ENCODE data around the gene SAPCD1. TPM values are rescaled to one million over a fixed set of nuclear protein-coding genes. Genes with fewer than 3 reads are reported as not detected.

The SAPCD1 gene
- 10 to 100 TPM in 1 of 2 donors, 1 to 10 TPM in 1; 9.2 to 25.2 TPM for total RNA-seq

DNA sequence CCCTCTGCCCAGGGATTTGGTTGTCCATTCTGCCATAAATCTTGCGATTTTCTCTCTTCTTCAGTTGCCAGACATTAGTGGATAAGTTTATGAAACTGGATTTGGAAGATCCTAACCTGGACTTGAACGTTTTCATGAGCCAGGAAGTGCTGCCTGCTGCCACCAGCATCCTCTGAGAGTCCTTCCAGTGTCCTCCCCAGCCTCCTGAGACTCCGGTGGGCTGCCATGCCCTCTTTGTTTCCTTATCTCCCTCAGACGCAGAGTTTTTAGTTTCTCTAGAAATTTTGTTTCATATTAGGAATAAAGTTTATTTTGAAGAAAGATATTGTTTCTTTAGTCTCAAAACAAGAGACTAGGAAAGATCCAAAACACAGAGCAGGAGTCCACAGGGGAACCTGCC lies at the start of gene SAPCD1:
Gene SAPCD1, plus strand, starts transcription at position 301 of the 400 bp plus-strand sequence. CDS start 399 bp downstream, outside the sequence.
- DNase-seq (ENCODE audit: low spot score) (no peak), ATAC-seq (no peak)
- Mint-ChIP-seq H3K27me3 (no peaks in the 10 kb centered on the region), H3K4me1 (ENCODE audit: low read depth in 2 of 2) (peaks cover 0 to 10% of the 10 kb centered on the region in 2 donors), H3K27ac (no peak within 1 kb of the TSS), H3K9me3 (no peaks in the 10 kb centered on the region), H3K36me3 (peaks cover 4% of the 10 kb centered on the region), H3K4me3 (no peak within 1 kb of the TSS)

DNA sequence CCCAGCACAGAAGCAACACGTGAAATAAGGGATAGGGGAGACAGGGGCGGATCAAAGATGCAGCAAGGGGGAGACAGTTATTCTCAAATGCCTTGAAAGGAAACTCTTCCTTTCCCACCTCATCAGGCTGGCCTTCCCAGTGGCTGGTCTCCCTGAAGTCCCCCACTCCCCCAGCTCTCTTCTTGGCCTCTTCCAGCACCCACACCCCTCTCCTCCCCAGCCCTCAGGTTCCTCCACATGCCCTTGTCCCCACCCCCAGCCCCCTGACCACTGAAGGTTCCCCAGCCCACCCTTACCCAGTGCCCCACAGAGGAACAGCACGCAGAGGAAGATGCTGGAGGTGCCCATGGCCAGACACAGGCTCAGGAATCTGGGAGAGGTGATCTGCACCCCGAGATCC lies 49.0 kb upstream of the SAPCD1 start:
- H3K4me1 Mint-ChIP-seq (ENCODE audit: low read depth in 2 of 2) = peaks cover 12 to 17% of the 10 kb centered on the region in 2 donors
- peaks cover 0 to 2% of the 10 kb centered on the region in 2 donors for H3K27me3 Mint-ChIP-seq
- H3K9me3 Mint-ChIP-seq = no peaks in the 10 kb centered on the region
- ATAC-seq (no peak), DNase-seq (ENCODE audit: low spot score) (no peak)
- H3K27ac Mint-ChIP-seq = peak overlapping the region in 1 of 2 donors; percentile 9
- H3K4me3 Mint-ChIP-seq = no peak overlapping the region
- no peaks in the 10 kb centered on the region for H3K36me3 Mint-ChIP-seq

DNA sequence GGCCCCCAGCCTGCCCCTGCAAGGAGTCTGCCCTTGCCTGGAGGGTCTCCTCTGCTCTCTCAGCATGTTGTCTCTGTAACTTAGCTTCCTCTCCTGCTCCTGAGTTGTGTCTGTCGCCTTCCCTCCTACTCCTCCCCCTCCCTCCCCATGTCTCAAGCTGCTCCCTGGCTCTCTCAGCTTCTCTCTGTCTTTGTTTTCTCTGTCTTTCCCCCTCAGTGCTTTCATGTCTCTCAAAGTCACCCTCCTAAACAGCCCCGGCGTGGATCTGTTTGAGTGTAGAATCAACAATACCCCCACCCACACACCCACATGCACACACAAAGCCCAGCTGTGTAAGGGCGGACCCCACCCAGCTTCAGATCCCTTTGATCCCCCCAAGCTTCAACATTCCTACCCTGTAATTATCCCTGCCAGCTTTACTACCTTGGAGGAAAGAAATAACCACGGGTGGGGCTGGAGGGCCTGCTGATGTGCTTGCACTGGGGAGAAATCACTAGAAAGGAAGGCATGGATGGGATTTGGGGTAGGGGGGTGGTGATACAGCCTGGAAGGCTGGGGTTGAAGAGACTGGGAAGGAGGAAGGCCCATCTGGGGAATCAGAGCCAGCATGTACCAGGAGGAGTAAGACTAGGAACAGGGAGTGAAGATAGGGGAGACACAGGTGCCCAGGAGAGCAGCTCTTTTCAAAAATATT lies 48.3 kb upstream of the SAPCD1 start:
- no peak for ATAC-seq
- no peaks in the 10 kb centered on the region for H3K9me3 Mint-ChIP-seq
- no peak overlapping the region for H3K27ac Mint-ChIP-seq
- no peak for DNase-seq (ENCODE audit: low spot score)
- peaks cover 12 to 17% of the 10 kb centered on the region in 2 donors for H3K4me1 Mint-ChIP-seq (ENCODE audit: low read depth in 2 of 2)
- H3K4me3 Mint-ChIP-seq = no peak overlapping the region
- H3K27me3 Mint-ChIP-seq = peaks cover 0 to 2% of the 10 kb centered on the region in 2 donors
- no peaks in the 10 kb centered on the region for H3K36me3 Mint-ChIP-seq

DNA sequence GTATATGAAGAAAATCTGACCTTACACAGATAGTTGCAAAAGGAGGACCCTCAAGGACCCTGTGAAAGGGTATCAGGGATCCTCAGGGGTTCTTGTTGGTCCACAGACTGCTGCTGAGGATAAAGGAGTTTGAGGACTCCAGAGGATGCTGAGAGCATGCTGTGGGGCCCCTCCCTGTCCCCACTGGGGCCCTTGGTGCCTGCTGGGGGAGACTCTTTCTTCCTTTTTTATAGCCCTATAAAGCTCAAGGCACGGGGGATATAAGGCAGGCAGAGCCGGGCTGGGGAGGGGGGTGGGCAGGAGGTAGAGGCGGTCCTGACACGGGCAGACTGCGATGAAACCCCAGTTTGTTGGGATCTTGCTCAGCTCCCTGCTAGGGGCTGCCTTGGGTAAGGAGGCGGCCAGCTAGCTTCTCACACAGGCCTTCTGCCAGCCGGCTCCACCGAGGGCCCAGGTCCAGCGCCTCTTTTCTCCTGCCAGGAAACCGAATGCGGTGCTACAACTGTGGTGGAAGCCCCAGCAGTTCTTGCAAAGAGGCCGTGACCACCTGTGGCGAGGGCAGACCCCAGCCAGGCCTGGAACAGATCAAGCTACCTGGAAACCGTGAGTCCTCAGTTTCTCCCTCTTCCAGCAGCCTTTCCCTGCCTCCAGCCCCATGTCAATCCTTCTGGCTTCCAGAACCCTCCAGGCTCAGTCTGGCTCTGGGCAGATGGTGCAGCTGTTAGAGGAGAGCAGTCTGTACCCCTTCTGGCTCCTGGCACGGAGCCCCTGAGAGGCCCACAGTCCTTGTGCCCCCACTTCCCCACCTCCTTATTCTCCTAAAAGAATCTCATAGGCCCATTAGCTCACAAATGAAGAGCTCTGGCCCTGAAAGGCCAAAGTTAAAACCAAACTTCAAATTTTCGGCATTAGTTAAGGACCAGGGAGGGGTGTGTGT lies 47.2 kb upstream of the SAPCD1 start, which contains the start of gene LY6G6D:
Gene LY6G6D, plus strand, starts transcription at position 327 of the 937 bp plus-strand sequence. Its CDS starts 8 bp downstream, at position 335.
- Mint-ChIP-seq H3K27ac (no peak within 1 kb of the TSS), H3K36me3 (no peaks in the 10 kb centered on the region), H3K27me3 (peaks cover 0 to 2% of the 10 kb centered on the region in 2 donors), H3K4me1 (ENCODE audit: low read depth in 2 of 2) (peaks cover 12 to 17% of the 10 kb centered on the region in 2 donors), H3K4me3 (no peak within 1 kb of the TSS), H3K9me3 (no peaks in the 10 kb centered on the region)
- DNase-seq (ENCODE audit: low spot score) = no peak
- ATAC-seq = no peak

DNA sequence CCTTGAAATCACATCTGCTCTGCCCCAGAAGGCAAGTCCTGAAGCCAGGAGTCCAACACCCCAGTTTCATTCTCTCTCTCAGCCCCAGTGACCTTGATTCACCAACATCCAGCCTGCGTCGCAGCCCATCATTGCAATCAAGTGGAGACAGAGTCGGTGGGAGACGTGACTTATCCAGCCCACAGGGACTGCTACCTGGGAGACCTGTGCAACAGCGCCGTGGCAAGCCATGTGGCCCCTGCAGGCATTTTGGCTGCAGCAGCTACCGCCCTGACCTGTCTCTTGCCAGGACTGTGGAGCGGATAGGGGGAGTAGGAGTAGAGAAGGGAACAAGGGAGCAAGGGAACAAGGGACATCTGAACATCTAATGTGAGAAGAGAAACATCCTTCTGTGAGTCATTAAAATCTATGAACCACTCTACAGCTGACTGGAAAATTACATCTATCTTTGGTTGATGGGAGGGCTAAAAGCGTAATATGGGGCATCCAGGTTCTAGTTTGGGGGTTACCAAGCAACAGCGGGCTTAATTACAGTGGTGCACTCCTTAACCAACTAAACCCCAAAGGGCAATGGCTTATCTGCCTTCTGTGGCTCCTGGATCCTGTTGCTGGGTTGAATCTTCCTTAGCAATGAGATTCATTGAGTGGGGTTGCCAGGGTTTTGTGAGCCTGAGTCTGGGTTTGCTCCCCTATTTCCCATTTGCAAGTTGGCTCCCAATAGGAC lies 44.8 kb upstream of the SAPCD1 start:
- Mint-ChIP-seq H3K27ac (no peak overlapping the region), H3K9me3 (no peaks in the 10 kb centered on the region), H3K4me1 (ENCODE audit: low read depth in 2 of 2) (no peaks in the 10 kb centered on the region), H3K4me3 (no peak overlapping the region), H3K27me3 (peaks cover 0 to under 1% of the 10 kb centered on the region in 2 donors), H3K36me3 (no peaks in the 10 kb centered on the region)
- DNase-seq (ENCODE audit: low spot score) (no peak), ATAC-seq (no peak)

GRCh38 chr6:31718265-31718664 lies 44.2 kb upstream of the SAPCD1 start:
- no peak for DNase-seq (ENCODE audit: low spot score)
- Mint-ChIP-seq H3K9me3 (no peaks in the 10 kb centered on the region), H3K36me3 (no peaks in the 10 kb centered on the region), H3K27me3 (no peaks in the 10 kb centered on the region), H3K4me3 (no peak overlapping the region), H3K27ac (no peak overlapping the region), H3K4me1 (ENCODE audit: low read depth in 2 of 2) (peaks cover 1 to 2% of the 10 kb centered on the region in 2 donors)
- ATAC-seq = no peak

GRCh38 chr6:31719001-31719400 lies 43.5 kb upstream of the SAPCD1 start:
- ATAC-seq (no peak), DNase-seq (ENCODE audit: low spot score) (no peak)
- Mint-ChIP-seq H3K36me3 (no peaks in the 10 kb centered on the region), H3K4me3 (no peak overlapping the region), H3K27me3 (no peaks in the 10 kb centered on the region), H3K27ac (no peak overlapping the region), H3K4me1 (ENCODE audit: low read depth in 2 of 2) (peaks cover 6 to 10% of the 10 kb centered on the region in 2 donors), H3K9me3 (no peaks in the 10 kb centered on the region)

GRCh38 chr6:31720196-31720770 lies 42.2 kb upstream of the SAPCD1 start:
- Mint-ChIP-seq H3K27ac (peak overlapping the region in 1 of 2 donors; percentile 12), H3K4me3 (no peak overlapping the region), H3K9me3 (no peaks in the 10 kb centered on the region), H3K36me3 (no peaks in the 10 kb centered on the region), H3K27me3 (no peaks in the 10 kb centered on the region), H3K4me1 (ENCODE audit: low read depth in 2 of 2) (peaks cover 11 to 12% of the 10 kb centered on the region in 2 donors)
- ATAC-seq (peak in 1 of 2 donors; percentile 40), DNase-seq (ENCODE audit: low spot score) (no peak)

DNA sequence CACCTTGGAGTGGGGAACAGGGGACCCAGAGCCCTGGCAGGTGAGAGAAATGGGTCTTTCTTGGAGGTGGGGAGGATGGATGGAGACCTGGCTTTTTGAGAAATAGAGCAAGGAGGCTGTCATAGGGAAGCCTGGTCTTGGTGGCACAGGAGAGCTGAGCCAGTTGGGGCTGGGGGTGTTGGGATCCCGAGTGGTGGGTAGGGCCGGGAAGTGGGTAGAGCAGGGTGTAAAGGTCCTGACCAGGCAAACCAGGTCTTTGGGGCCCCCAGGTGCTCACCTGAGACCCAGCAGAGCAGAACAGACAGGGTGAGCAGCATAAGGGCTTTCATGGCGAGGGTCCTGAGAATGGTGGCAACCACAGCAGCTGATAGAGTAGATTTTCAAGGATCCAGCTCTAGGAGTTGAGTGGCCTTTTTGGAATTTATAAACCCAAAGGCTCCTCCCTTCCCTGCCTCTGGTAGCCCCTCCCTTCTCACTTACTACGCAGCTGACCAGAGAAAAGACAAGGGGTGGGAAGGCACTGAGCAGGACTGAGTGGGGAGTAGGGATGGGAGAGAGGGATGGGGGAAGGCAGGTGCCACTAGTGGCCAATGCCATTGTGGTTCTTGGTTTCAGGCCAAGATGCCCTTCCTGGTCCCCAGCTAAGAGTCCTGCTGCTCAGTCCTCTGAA lies 41.0 kb upstream of the SAPCD1 start, which contains the start of gene LY6G6C:
Gene LY6G6C, minus strand, starts transcription at position 396 of the 670 bp plus-strand sequence. Its CDS starts 67 bp downstream, at position 329.
- no peak within 1 kb of the TSS for H3K27ac Mint-ChIP-seq
- DNase-seq (ENCODE audit: low spot score) = no peak
- no peak within 1 kb of the TSS for H3K4me3 Mint-ChIP-seq
- H3K36me3 Mint-ChIP-seq = peaks cover 2% of the 10 kb centered on the region
- no peaks in the 10 kb centered on the region for H3K9me3 Mint-ChIP-seq
- no peak for ATAC-seq
- H3K27me3 Mint-ChIP-seq = no peaks in the 10 kb centered on the region
- H3K4me1 Mint-ChIP-seq (ENCODE audit: low read depth in 2 of 2) = peaks cover 22 to 24% of the 10 kb centered on the region in 2 donors

DNA sequence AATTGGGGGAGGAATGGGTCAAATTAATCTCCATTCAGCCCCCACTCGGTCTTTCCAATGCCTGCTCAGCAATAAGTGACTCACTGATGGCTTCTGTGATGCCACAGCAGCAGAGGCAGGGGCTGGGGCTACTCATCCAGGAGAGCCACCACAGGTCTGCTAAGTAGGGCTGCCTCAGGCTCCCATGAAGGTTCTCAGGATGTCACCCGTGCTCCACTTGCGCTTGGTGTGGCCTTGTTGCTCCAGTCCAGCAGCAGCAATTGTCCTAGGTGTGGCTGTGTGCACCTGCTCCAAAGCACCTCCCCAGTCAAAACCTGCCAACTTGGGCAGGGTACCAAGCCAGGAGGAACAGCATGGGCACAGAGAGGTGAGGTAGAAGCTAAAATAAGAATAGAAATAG lies 40.3 kb upstream of the SAPCD1 start:
- Mint-ChIP-seq H3K27me3 (no peaks in the 10 kb centered on the region), H3K27ac (no peak overlapping the region), H3K9me3 (no peaks in the 10 kb centered on the region), H3K4me3 (no peak overlapping the region), H3K36me3 (peaks cover 7% of the 10 kb centered on the region), H3K4me1 (ENCODE audit: low read depth in 2 of 2) (peaks cover 29 to 31% of the 10 kb centered on the region in 2 donors)
- DNase-seq (ENCODE audit: low spot score) (no peak), ATAC-seq (no peak)

DNA sequence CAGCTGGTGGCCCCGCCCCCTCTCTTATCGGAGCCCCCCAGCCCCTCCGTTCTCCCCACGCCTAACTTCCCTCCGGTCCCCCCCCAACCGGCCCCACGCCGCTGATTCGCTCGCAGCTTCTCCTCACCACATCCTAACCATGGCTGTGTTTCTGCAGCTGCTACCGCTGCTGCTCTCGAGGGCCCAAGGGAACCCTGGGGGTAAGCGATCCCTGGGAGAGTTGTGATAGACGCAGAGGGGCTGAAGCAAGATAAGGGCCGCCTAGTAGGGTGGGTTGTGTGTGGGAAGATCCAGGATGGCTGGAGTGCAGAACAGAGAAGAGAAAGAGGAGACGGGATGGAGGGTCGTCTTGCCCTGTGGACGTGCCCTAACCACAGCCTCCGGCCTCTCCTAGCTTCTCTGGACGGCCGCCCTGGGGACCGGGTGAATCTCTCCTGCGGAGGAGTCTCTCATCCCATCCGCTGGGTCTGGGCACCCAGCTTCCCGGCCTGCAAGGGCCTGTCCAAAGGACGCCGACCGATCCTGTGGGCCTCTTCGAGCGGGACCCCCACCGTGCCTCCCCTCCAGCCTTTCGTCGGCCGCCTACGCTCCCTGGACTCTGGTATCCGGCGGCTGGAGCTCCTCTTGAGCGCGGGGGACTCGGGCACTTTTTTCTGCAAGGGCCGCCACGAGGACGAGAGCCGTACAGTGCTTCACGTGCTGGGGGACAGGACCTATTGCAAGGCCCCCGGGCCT lies 39.0 kb upstream of the SAPCD1 start, which contains the start of gene MPIG6B:
Gene MPIG6B, plus strand, starts transcription at position 129 of the 735 bp plus-strand sequence. Its CDS starts 11 bp downstream, at position 140.
- H3K9me3 Mint-ChIP-seq = no peaks in the 10 kb centered on the region
- peak within 1 kb of the TSS in 1 of 2 donors; percentile 23 for H3K27ac Mint-ChIP-seq
- ATAC-seq = no peak
- no peak for DNase-seq (ENCODE audit: low spot score)
- H3K27me3 Mint-ChIP-seq = no peaks in the 10 kb centered on the region
- H3K36me3 Mint-ChIP-seq = peaks cover 7% of the 10 kb centered on the region
- peak within 1 kb of the TSS; percentile 68 for H3K4me3 Mint-ChIP-seq
- H3K4me1 Mint-ChIP-seq (ENCODE audit: low read depth in 2 of 2) = peaks cover 35 to 38% of the 10 kb centered on the region in 2 donors

All from natural killer cell treated with Interleukin-12 subunit alpha and Interleukin-12 subunit beta and Interleukin-15 and Interleukin-18, amount 100 ng/mL, for 72 hours (primary cell).